ENCODE results near the gene ZNF521. TPM values are rescaled to one million over a fixed set of nuclear protein-coding genes. Genes with fewer than 3 reads are reported as not detected.

ZNF521 gene
- total and polyA plus RNA-seq, 8 donors, result 0.80 to 290 (median 11.1) TPM

DNA sequence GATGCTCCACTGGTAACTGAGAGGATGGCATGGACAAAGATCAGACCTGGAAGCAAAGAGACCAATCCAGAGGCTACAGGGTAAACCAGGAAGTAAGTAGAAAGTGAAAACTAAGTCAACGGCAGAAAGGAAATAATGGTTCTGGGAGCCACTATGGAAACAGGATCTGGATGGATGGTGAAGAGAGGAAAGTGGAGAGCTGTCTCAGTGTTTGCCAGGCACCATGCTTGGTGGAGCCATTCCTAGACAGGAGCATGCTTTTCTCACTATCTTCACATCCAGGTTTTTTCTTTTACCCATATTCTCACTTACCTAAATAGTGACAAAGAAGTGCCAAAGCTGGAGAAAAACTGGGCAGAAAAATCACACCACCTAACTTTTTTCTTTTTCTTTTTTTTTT, 22.2 kb downstream of the ZNF521 start:
- DNase-seq, result no peak
- no peak for TF ChIP-seq CTCF (IDR thresholded peaks at IDR 0.05)
- TF ChIP-seq EP300 (IDR thresholded peaks at IDR 0.05), result no peak
- TF ChIP-seq POLR2AphosphoS5 (IDR thresholded peaks at IDR 0.05), result no peak
- no peak for TF ChIP-seq POLR2A (IDR thresholded peaks at IDR 0.05)
- WGBS, 5 donors, result 47 to 69% (median 67%) methylated on average over 1 of the region's 1 CpG
- H3K4me3 ChIP-seq, result no peak overlapping the region
- no peaks in the 10 kb centered on the region for H3K9me3 ChIP-seq
- no peak overlapping the region for H3K27ac ChIP-seq
- intact Hi-C loops (cut with DNase I; ENCODE audit: low total_unique reads), result no loop called here
- H3K27me3 ChIP-seq, result no peaks in the 10 kb centered on the region
- peaks cover 0 to 26% (median 10%) of the 10 kb centered on the region in 4 donors for H3K4me1 ChIP-seq
- H3K36me3 ChIP-seq, result no peaks in the 10 kb centered on the region

DNA sequence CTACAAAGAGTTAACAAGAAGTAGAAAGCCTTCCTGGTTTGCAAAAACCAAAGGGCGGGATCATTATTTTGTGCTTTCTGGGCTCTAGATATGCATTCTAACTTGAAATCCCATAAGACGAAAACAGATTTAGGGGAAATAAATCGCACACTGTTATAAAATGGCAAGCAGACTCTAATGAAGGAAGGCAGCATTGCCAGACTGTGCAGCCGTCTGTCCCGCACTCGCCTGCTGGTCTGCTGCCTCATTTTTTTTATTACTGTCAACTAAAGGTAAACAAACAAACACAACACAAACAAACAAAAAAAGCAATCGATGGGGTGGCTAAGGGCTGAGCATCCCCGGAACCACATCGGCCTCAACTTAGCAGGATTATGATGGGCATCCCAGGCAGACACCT, 24.4 kb downstream of the ZNF521 start:
- H3K36me3 ChIP-seq, result no peaks in the 10 kb centered on the region
- WGBS, 5 donors, result 47 to 57% (median 53%) methylated on average over 9 of the region's 9 CpGs
- DNase-seq, result peak in 1 of 2 donors; percentile 36
- no peaks in the 10 kb centered on the region for H3K27me3 ChIP-seq
- no peak overlapping the region for H3K27ac ChIP-seq
- no peaks in the 10 kb centered on the region for H3K9me3 ChIP-seq
- peaks cover 0 to 26% (median 10%) of the 10 kb centered on the region in 4 donors for H3K4me1 ChIP-seq
- TF ChIP-seq POLR2AphosphoS5 (IDR thresholded peaks at IDR 0.05), result no peak
- no peak for TF ChIP-seq EP300 (IDR thresholded peaks at IDR 0.05)
- no peak for TF ChIP-seq POLR2A (IDR thresholded peaks at IDR 0.05)
- no peak for TF ChIP-seq CTCF (IDR thresholded peaks at IDR 0.05)
- intact Hi-C loops (cut with DNase I; ENCODE audit: low total_unique reads), result no loop called here
- no peak overlapping the region for H3K4me3 ChIP-seq

DNA sequence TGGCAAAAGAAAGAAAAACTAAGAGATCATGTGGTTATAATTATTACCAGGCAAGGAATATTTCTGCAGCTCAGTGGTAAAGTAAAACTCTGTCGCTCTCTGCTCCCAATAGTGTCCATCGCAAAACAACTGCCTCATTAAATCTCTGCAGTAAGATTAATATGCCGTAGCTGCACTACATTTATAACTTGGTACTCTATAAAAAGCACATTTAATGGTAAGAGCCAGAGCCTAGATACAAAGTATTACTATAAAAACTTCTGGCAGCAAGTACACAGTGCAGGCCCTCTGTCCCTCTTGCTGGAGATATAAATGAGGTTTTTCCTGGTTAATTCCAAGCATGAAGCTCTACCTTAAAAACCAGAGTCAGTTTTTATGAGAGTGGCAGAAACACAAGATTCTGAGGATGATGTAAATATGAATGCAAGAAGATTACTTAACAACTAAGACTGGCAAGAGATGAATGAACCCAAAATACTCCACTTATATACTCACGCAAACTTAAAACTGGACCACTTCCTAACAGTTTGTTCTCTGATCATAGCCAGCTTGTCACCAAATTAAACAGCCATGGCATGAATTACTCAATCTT, 25.5 kb downstream of the ZNF521 start:
- Histone ChIP-seq H3K4me1 (peaks cover 0 to 26% (median 10%) of the 10 kb centered on the region in 4 donors), H3K36me3 (no peaks in the 10 kb centered on the region), H3K27ac (no peak overlapping the region), H3K4me3 (no peak overlapping the region), H3K9me3 (no peaks in the 10 kb centered on the region), H3K27me3 (no peaks in the 10 kb centered on the region)
- intact Hi-C loops (cut with DNase I; ENCODE audit: low total_unique reads), result no loop called here
- 61 to 85% (median 83%) methylated on average over 4 of the region's 4 CpGs for WGBS, 5 donors
- no peak for DNase-seq
- TF ChIP-seq CTCF (IDR thresholded peaks at IDR 0.05) (no peak), EP300 (IDR thresholded peaks at IDR 0.05) (no peak), POLR2AphosphoS5 (IDR thresholded peaks at IDR 0.05) (no peak), POLR2A (IDR thresholded peaks at IDR 0.05) (no peak)

DNA sequence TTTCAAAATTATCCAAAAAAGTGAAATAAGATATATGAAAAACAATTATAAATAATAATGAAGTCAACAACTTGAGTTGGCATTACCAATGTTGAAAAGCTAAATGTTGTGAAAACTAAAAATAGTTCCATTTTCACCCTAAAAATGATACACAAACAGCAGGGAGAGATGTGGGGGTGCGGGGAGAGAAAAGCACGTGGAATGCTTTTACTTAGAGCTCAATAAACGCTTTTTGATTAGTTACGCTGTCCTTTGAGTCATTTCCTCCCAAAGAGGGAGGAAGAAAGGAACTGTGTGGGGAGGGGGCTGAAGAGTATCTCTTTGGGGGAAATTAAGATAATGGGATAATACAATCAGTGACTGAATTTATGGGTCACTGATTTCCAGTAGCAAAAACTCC, 29.2 kb downstream of the ZNF521 start:
- peaks cover 0 to 25% (median 9%) of the 10 kb centered on the region in 4 donors for H3K4me1 ChIP-seq
- no peaks in the 10 kb centered on the region for H3K27me3 ChIP-seq
- no peak for DNase-seq
- TF ChIP-seq EP300 (IDR thresholded peaks at IDR 0.05) (no peak), POLR2AphosphoS5 (IDR thresholded peaks at IDR 0.05) (no peak), CTCF (IDR thresholded peaks at IDR 0.05) (no peak), POLR2A (IDR thresholded peaks at IDR 0.05) (no peak)
- H3K4me3 ChIP-seq, result no peak overlapping the region
- H3K9me3 ChIP-seq, result no peaks in the 10 kb centered on the region
- H3K36me3 ChIP-seq, result no peaks in the 10 kb centered on the region
- no peak overlapping the region for H3K27ac ChIP-seq
- intact Hi-C loops (cut with DNase I; ENCODE audit: low total_unique reads), result no loop called here
- 76 to 91% (median 85%) methylated on average over 4 of the region's 4 CpGs for WGBS, 5 donors
